Testis (tissue), 3 donors: ENCODE results near the gene NLGN1. TPM values are rescaled to one million over a fixed set of nuclear protein-coding genes. Genes with fewer than 3 reads are reported as not detected.

ENCODE experiments used
- DNase-seq: peaks from one replicate; pipeline ENCODE4 v3.0.0-alpha.2; 2019
- H3K27ac ChIP-seq, 2 donors: fragments of 200-600 bp; sonication (generic); one replicate each; pipeline ENCODE4 v1.5.1; 2019
- H3K27me3 ChIP-seq: fragments of 200-600 bp; sonication (generic); one replicate; pipeline ENCODE4 v1.5.1; 2019
- H3K36me3 ChIP-seq: fragments of 200-600 bp; sonication (generic); one replicate; pipeline ENCODE4 v1.5.1; 2017; ENCODE audit warnings: low read depth; ENCODE audit errors: missing control alignments
- H3K4me1 ChIP-seq: fragments of 200-600 bp; sonication (generic); one replicate; pipeline ENCODE4 v1.5.1; 2019
- H3K4me3 ChIP-seq, 2 donors: fragments of 200-600 bp; sonication (generic); one replicate each; pipeline ENCODE4 v1.5.1; 2017 to 2019
- H3K9me3 ChIP-seq: fragments of 200-600 bp; sonication (generic); one replicate; pipeline ENCODE4 v1.5.1; 2017
- POLR2A ChIP-seq: fragments of 450-650 bp; IDR thresholded peaks from one replicate; pipeline ENCODE4 v1.6.1; 2017; ENCODE audit warnings: antibody characterized with exemption, mild to moderate bottlenecking, moderate library complexity
- WGBS, 2 donors: methylation state at CpG; one replicate each; pipeline ENCODE4 v1.1.5; 2018; 5-methylcytosine and 5-hydroxymethylcytosine counted together
- intact Hi-C: fragments of 100-400 bp; cut with DNase I; formaldehyde crosslinking; loops from one replicate; pipeline ENCODE4 v1.15.1; 2023; ENCODE audit warnings: low total_unique reads
- polyA plus RNA-seq: library from polyadenylated mRNA; stranded (reverse); fragments of 350-450 nt; fragmentation: Illumina TruSeq; extraction: RNeasy Lipid Tissue Mini Kit (QIAGEN cat#74804); gene quantifications from one replicate; pipeline ENCODE4 v1.2.3, GENCODE V29; 2014; ENCODE audit warnings: low read depth, low replicate concordance; ENCODE audit not compliant: insufficient read depth
- total RNA-seq, 2 donors: library from RNA; depleted of rRNA; stranded (reverse); fragments of >200 nt; gene quantifications; one replicate each; pipeline ENCODE4 v1.2.3, GENCODE V29; 2016
- TF ChIP-seq, protein P1 (sequence below), 3 experiments: fragments of 450-650 bp in 2 of 3; fragments of 200-600 bp in 1 of 3; sonication (generic) in 1 of 3; IDR thresholded peaks; one replicate each; pipeline ENCODE4 v1.5.1; 2016 to 2019; ENCODE audit warnings: antibody characterized with exemption in 3 of 3, mild to moderate bottlenecking in 2 of 3, moderate library complexity in 1 of 3

Gene NLGN1
- total and polyA plus RNA-seq, 3 donors from 2014 or later: 10.6 to 19.2 (median 15.5) TPM

DNA sequence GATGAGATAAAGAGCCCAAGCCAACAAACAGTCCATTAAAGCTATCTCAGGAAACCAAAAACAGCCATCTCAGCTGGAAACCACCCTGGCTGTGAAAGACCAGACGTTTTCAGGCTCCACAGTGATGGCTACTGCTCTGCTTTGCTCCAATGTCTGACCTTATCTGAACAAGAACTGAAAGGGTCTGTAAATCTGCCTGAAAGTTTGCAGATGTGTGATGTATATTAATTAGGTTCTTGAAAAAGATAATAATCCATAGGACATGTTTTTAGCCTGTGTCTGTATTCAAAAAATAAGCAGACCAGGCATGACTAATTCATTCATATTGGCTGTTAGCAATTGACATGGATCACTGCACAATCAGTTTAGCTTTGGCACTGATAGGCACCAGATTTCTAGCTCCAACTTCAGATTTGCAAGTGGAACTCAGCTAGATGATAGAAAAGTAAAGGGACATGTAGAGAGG, 850.2 kb downstream of the NLGN1 start:
- no peak for TF ChIP-seq POLR2A
- TF ChIP-seq, protein P1, sequence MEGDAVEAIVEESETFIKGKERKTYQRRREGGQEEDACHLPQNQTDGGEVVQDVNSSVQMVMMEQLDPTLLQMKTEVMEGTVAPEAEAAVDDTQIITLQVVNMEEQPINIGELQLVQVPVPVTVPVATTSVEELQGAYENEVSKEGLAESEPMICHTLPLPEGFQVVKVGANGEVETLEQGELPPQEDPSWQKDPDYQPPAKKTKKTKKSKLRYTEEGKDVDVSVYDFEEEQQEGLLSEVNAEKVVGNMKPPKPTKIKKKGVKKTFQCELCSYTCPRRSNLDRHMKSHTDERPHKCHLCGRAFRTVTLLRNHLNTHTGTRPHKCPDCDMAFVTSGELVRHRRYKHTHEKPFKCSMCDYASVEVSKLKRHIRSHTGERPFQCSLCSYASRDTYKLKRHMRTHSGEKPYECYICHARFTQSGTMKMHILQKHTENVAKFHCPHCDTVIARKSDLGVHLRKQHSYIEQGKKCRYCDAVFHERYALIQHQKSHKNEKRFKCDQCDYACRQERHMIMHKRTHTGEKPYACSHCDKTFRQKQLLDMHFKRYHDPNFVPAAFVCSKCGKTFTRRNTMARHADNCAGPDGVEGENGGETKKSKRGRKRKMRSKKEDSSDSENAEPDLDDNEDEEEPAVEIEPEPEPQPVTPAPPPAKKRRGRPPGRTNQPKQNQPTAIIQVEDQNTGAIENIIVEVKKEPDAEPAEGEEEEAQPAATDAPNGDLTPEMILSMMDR (IDR thresholded peaks at IDR 0.05): no peak
- H3K27ac ChIP-seq: no peak overlapping the region
- H3K27me3 ChIP-seq: no peaks in the 10 kb centered on the region
- H3K4me3 ChIP-seq: no peak overlapping the region
- no peak for DNase-seq
- no peaks in the 10 kb centered on the region for H3K9me3 ChIP-seq
- no peaks in the 10 kb centered on the region for H3K36me3 ChIP-seq
- intact Hi-C loops: no loop called here
- 56 to 63% methylated on average over 1 of the region's 1 CpG for WGBS, 2 donors
- no peaks in the 10 kb centered on the region for H3K4me1 ChIP-seq

DNA sequence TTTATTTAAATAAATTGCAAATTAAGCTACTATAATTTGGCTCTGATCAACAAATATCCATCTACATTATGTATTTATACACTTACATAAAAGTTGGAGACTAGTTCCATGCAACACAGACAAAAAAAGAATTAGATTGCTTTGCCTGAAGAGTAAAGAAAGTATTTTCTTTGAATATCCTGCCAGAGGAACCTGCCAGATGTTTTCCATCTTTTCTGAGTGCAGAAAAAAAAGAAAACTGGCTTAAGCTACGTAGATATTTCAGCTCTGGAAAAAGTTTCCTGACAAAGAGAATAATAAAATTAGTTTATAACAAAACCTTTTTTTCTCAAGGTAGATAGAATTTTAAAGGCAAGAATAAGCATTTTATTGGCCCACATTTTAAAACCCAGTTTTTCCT, 854.1 kb downstream of the NLGN1 start:
- no peaks in the 10 kb centered on the region for H3K4me1 ChIP-seq
- H3K9me3 ChIP-seq: no peaks in the 10 kb centered on the region
- no peaks in the 10 kb centered on the region for H3K36me3 ChIP-seq
- H3K4me3 ChIP-seq: no peak overlapping the region
- WGBS, 2 donors: 40 to 50% methylated on average over 1 of the region's 1 CpG
- intact Hi-C loops: no loop called here
- no peak for DNase-seq
- no peaks in the 10 kb centered on the region for H3K27me3 ChIP-seq
- TF ChIP-seq, protein P1 (IDR thresholded peaks at IDR 0.05): no peak
- no peak for TF ChIP-seq POLR2A
- no peak overlapping the region for H3K27ac ChIP-seq

DNA sequence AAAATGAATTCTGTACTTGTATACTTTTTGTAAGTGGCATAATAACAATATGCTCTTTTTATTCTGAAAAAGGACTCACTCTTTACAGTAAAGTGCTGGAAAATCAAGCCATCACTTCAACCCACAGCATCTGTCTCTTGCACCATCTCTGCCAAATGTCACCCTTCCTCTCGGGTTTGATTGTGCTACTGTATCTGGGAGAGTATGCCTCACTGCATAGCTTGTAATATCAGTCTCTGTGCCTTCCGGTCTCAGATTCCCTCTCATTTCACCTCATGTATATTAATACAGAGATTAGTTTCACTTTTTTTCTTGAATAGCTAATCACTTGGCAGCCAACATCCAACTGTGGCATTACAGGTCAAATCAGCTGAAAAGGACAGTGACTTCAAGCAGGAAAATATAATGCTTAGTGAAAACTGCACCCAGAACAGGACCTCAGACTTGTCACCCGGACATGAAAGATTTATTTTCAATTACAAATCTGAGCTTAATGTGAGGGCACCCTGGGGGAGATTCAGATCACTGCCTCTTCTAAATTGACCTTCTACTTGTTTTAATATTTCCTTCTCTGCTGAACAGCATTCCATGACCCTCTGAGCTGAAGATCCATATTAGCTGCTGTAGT, 855.8 kb downstream of the NLGN1 start:
- no peaks in the 10 kb centered on the region for H3K36me3 ChIP-seq
- no peak overlapping the region for H3K27ac ChIP-seq
- no peak for DNase-seq
- WGBS, 2 donors: 60 to 63% methylated on average over 3 of the region's 3 CpGs
- H3K9me3 ChIP-seq: no peaks in the 10 kb centered on the region
- no peak overlapping the region for H3K4me3 ChIP-seq
- TF ChIP-seq, protein P1 (IDR thresholded peaks at IDR 0.05): no peak
- no peak for TF ChIP-seq POLR2A
- H3K4me1 ChIP-seq: no peaks in the 10 kb centered on the region
- no peaks in the 10 kb centered on the region for H3K27me3 ChIP-seq
- intact Hi-C loops: no loop called here

DNA sequence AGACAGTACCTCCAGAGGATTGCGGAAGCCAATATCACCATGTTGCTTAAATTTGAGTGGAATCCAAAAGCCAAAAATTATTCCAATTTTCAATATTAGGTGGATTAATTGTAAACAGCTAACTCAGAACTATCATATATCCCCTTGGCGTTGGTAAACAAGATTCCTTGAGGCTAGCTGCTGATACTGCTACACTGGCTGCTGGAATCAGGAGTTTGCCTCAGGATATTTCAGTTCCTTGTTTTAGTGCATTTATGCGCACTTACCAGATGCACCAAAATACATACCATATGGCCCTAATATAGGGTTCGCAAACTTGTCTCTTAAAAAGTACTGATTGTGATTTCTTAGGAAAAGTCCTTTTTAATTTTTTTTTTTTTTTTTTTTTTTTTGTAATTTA, 856.4 kb downstream of the NLGN1 start:
- intact Hi-C loops: no loop called here
- TF ChIP-seq, protein P1 (IDR thresholded peaks at IDR 0.05): no peak
- TF ChIP-seq POLR2A: no peak
- no peaks in the 10 kb centered on the region for H3K9me3 ChIP-seq

DNA sequence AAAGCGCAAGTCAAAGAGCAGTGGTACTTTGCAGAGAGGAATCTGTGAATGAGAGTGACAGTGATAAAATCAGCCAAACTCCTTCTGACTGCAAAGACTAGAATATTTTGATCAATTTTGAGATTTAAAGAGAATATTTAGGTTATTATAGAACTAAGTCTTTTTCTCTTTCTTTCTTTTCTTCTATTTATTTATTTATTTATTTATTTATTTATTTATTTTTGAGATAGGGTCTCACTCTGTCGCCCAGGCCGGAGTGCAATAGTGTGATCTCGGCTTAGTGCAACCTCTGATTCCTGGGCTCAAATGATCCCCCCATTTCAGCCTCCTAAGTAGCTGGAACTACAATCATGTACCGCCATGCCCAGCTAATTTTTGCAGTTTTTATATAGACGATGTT, 857.9 kb downstream of the NLGN1 start:
- Histone ChIP-seq H3K4me3 (no peak overlapping the region), H3K4me1 (no peaks in the 10 kb centered on the region), H3K36me3 (no peaks in the 10 kb centered on the region), H3K9me3 (no peaks in the 10 kb centered on the region), H3K27me3 (no peaks in the 10 kb centered on the region), H3K27ac (no peak overlapping the region)
- no peak for DNase-seq
- WGBS, 2 donors: 89 to 97% methylated on average over 6 of the region's 6 CpGs
- TF ChIP-seq, protein P1 (IDR thresholded peaks at IDR 0.05): no peak
- no peak for TF ChIP-seq POLR2A
- intact Hi-C loops: no loop called here

More for the DNA sequence above, 856.4 kb downstream of the NLGN1 start:
- Histone ChIP-seq H3K27me3 (no peaks in the 10 kb centered on the region), H3K36me3 (no peaks in the 10 kb centered on the region), H3K4me1 (no peaks in the 10 kb centered on the region), H3K4me3 (no peak overlapping the region), H3K27ac (no peak overlapping the region)
- DNase-seq: no peak
- 92 to 97% methylated on average over 4 of the region's 4 CpGs for WGBS, 2 donors
